Activated CD8-positive, alpha-beta memory T cell treated with anti-CD3 and anti-CD28 coated beads for 1 hour (primary cell): ENCODE measurements around the gene DUSP12.
"Not testable (repeated sequence)": the region's sequence is repeated elsewhere in the genome, so short reads cannot be mapped to it uniquely, and the experiment has no call there.

ENCODE experiments used
- DNase-seq, 2 donors: peaks; one replicate each; pipeline ENCODE4 v3.0.0-alpha.2; 2020; ENCODE audit warnings: low read depth in 1 of 2; ENCODE audit errors: extremely low read depth in 1 of 2

The DUSP12 gene

GRCh38 chr1:161768986-161769672 is 19.5 kb downstream of the DUSP12 start:
- no peak for DNase-seq

DNA sequence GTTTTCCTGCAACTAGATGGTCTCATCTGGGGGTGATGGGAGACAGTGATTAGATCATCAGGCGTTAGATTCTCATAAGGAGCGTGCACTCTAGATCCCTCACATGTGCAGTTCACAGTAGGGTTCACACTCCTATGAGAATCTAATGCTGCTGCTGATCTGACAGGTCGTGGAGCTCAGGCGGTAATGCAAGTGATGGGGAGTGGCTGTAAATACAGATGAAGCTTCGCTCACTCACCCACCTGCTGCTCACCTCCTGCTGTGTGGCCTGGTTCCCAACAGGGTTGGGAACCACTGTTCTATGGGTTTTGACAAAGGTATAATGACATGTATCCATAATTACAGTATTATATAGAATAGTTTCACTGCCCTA is 20.1 kb downstream of the DUSP12 start:
- not testable (repeated sequence) for DNase-seq

DNA sequence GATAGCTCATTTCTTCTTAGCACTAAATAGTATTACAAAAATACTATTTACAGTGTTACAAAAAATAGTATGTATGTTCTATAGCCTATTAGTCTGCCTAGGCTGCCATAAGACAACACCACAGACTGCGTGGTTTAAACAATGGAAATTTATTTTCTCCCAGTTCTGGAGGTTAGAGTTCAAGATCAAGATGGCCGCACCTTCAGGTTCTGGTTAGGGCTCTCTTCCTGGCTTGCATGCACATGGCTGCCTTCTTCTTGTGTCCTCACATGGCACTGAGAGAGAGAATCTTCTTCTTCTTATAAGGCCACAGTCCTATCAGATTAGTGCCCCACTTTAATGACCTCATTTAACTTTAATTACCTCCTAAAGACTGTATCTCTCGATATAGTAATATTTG is 20.7 kb downstream of the DUSP12 start:
- DNase-seq, result no peak

DNA sequence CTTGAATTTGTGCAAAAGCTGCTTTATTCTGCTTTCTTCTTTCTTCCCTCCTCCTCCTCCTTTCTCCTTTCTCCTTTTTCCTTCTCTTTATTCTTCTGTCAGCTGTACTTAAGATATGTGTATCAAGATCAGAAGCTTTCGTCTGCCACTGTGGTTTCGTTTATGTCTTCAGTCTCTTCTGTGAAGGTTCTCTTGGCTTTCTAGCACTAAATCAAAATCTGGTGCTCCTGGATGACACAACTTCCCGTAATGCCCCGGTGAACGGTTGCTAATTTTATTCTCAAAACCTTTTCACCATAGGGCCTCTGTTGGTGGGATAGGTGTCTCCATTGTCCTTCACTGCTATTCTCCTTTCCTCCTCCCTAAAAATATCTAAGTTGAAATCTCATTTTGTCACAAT is 21.6 kb downstream of the DUSP12 start:
- DNase-seq, result no peak

- no peak for DNase-seq
Observed at GRCh38 chr1:161771973-161772372, 22.4 kb downstream of the DUSP12 start.

- no peak for DNase-seq
Observed at GRCh38 chr1:161772397-161772796, 22.8 kb downstream of the DUSP12 start.

GRCh38 chr1:161773791-161774190 is 24.2 kb downstream of the DUSP12 start:
- DNase-seq, result no peak

GRCh38 chr1:161777261-161777660 is 27.7 kb downstream of the DUSP12 start:
- no peak for DNase-seq

DNA sequence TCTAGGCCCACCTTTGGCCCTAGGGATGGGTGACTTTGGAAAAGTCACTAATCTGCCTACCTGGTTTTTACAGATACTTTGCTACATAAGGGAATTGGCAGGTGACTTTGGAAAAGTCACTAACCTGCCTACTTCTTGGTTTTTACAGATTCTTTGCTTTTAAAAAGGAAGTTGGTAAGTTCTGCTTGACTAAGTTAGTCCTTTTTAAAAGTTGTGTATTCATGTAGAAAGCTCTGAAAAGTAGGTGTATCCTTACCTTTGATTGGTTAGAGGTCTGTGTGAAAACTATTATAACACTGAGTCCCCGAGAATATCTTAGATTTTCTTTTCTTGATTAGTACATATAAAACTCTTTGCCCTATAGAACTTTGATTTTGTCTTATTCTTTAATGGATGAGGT is 28.9 kb downstream of the DUSP12 start:
- no peak for DNase-seq

DNA sequence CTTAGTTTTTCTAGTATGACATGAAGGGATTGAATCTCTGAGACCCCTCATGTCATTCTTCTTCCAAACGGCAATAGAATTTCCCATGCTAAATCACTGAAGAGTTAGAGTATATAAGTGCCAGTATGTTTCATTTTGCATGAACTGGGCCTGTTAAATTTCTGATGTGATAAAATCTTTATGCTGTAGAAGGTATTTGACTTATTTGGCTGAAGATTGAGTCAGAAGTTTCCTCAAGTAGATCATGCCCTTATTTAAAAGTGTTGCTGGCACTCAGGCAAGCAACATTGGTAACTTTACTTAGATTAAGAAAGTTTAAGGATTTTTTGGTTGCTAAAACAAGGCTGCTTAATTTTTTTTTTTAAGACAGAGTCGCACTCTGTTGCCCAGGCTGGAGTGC is 29.8 kb downstream of the DUSP12 start:
- no peak for DNase-seq

- DNase-seq, result no peak
Observed at GRCh38 chr1:161781995-161782394, 32.4 kb downstream of the DUSP12 start.

DNA sequence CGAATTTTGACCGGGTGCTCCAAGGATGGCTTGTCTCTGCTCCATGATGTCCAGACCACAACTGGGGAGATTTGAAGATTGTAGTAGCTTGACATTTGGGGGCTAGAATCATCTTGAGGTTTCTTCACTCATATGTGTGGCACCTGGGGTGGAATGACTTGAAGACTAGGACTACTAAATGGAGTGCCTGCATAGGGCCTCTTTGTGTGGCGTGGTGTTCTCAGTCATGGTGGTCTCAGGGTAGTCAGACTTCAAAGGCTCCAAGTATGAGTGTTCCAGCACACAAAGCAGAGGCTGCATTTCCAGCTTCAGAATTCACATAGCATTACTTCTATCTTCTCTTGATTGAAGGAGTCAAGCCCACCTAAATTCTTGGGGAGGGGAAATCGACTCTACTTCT is 33.3 kb downstream of the DUSP12 start:
- DNase-seq, result no peak

GRCh38 chr1:161784968-161785367 is 35.4 kb downstream of the DUSP12 start:
- DNase-seq, result no peak

- no peak for DNase-seq
Observed at GRCh38 chr1:161787355-161787754, 37.8 kb downstream of the DUSP12 start.

GRCh38 chr1:161790587-161791317 is 41.2 kb downstream of the DUSP12 start:
- no peak for DNase-seq

GRCh38 chr1:161791904-161792655 is 42.5 kb downstream of the DUSP12 start:
- DNase-seq, result no peak

GRCh38 chr1:161792740-161793139 is 43.2 kb downstream of the DUSP12 start:
- no peak for DNase-seq

DNA sequence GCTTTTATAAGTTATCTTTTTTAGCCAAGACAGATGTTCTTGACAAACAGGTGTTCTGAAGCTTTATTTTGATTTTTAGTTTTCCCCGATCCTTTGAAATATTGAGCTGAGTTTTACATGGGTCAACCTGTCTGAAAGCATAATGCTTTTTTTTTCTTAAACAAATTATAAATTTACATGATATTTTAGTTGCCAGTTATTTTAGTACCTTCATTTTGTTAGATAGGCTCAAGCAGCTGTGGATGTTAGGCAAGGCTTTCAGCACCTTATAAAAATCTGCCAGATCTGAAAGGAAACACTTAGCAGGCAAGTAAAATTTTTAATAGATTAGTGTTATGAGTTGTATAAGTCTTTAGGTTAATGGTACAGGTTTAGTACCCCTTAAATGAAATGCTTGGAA is 50.2 kb downstream of the DUSP12 start:
- no peak for DNase-seq

GRCh38 chr1:161801955-161802354 is 52.4 kb downstream of the DUSP12 start:
- no peak for DNase-seq

DNA sequence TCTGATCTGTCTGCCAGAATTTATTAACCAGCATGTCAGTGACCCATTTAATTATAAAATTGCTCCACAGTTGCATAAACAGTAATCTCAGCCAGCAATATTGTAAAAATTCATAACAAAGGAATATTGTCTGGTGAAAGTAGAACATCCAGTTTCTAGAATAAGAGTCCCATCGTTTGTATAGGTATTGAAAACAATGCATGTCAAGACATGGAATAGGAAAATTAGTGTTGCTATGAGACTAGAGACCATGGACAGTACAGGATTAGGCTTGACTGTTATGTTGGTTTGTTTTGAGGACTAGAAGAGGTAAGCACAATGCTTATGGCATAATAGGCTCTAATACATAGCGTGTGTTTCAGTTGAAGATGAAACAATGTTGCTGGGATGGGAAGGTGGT is 53.6 kb downstream of the DUSP12 start:
- no peak for DNase-seq

DNA sequence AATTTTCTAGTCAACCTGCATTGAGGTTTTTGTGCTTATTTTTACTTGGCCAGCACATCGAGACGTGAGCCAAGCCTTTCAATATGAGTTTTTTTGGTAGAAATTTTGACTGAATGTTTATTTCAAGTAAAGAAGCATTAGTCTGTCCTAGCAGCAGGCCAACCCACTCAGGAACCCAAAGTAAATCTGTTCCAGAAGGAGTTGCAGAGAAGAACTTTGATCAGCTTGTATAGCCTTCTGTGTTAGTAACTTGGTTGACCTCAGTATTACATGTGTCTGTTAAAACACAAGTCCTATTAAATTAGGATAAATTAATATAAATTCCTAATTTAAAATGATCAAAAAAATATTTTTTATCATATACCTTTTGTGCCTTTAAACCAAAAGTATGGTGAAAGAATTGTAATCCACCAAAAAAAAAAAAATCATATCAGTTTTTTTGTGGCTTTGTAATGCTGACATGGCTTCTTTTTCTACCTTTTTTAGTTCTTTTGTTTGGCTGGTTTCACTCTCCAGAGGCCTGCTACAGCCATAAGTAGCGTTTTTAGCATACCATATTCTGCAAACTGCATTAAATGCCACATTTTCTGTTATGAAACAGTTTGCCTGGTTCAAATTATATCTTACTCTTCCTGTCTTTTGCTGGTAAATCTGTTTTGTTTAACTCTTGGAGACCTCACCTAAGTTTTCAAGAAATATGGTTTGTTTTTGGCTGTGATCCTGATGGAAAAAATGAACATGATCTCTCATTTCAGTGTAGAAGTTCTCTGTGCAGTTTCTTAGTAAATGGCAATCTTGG is 56.0 kb downstream of the DUSP12 start:
- no peak for DNase-seq
